HCT116 (cell line): ENCODE data around the gene FAM20C. TPM values are rescaled to one million over a fixed set of nuclear protein-coding genes. Genes with fewer than 3 reads are reported as not detected.

Source experiments
- ATAC-seq: fragments of 200-7000 bp; cut with Tn5 transposase; 2 replicates; pipeline ENCODE4 v1.9.1; 2020; ENCODE audit warnings: mild to moderate bottlenecking, moderate library complexity
- BruUV-seq: library from RNA; stranded (reverse); fragments of 400-500 nt; replicated peaks from 2 replicates; lab custom pipeline; 2021; lab: Mats Ljungman, UMichigan
- CTCF ChIA-PET: fragments of 300-600 bp; sonication (Branson Sonifier 250); formaldehyde crosslinking; loops from one replicate; lab custom pipeline; 2021; ENCODE audit warnings: antibody characterized with exemption; lab: Charles Lee
- POLR2A ChIA-PET: fragments of 300-600, 350-600 bp; sonication (Branson Sonifier 250); formaldehyde crosslinking; loops from one replicate; lab custom pipeline; 2021; ENCODE audit warnings: antibody characterized with exemption; lab: Charles Lee
- RAD21 ChIA-PET, 2 experiments: fragments of 300-600 bp; sonication (Branson Sonifier 250); formaldehyde crosslinking; loops; one replicate each; lab custom pipeline; 2023; ENCODE audit warnings: low total read pairs in 2 of 2; ENCODE audit not compliant: uncharacterized antibody in 2 of 2, unreplicated experiment in 2 of 2, low non-redundant PET in 1 of 2; lab: Charles Lee
- DNase-seq: peaks from one replicate; pipeline ENCODE4 v3.0.0-alpha.2; 2010; ENCODE audit warnings: low read depth, low spot score
- H2AFZ ChIP-seq: fragments of 200-600 bp; shearing (Covaris generic), sonication (generic); 2 replicates; pipeline ENCODE4 v1.6.1; 2017; ENCODE audit warnings: low read depth, mixed run types, mixed read lengths, antibody characterized with exemption, low read length; ENCODE audit not compliant: poor library complexity, severe bottlenecking
- H3K27ac ChIP-seq: 2 replicates; pipeline ENCODE4 v1.5.1; 2012; ENCODE audit warnings: low read depth, low read length
- H3K27me3 ChIP-seq: fragments of 200-600 bp; sonication (generic); 2 replicates; pipeline ENCODE4 v1.6.1; 2016; ENCODE audit warnings: mixed run types, low read length, mixed read lengths; ENCODE audit not compliant: insufficient read depth
- H3K36me3 ChIP-seq, 2 experiments: fragments of 200-500 bp in 1 of 2; fragments of 200-600 bp in 1 of 2; sonication (Bioruptor generic) in 1 of 2; sonication (generic) in 1 of 2; 2 replicates each; pipeline versions ENCODE4 v1.5.1 to v1.6.1; 2014 to 2016; ENCODE audit warnings: low read length in 2 of 2, inconsistent platforms in 1 of 2, mixed read lengths in 1 of 2, mixed run types in 1 of 2; ENCODE audit not compliant: insufficient read depth in 2 of 2, control insufficient read depth in 1 of 2
- H3K4me1 ChIP-seq, 2 experiments: fragments of 200-600 bp in 1 of 2; sonication (generic) in 1 of 2; 2 replicates each; pipeline versions ENCODE4 v1.5.1 to v1.6.1; 2012 to 2017; ENCODE audit warnings: low read length in 2 of 2, inconsistent platforms in 1 of 2, mild to moderate bottlenecking in 1 of 2, mixed read lengths in 1 of 2, mixed run types in 1 of 2, moderate library complexity in 1 of 2; ENCODE audit not compliant: insufficient read depth in 2 of 2, control insufficient read depth in 1 of 2
- H3K4me2 ChIP-seq: fragments of 200-600 bp; sonication (generic); 2 replicates; pipeline ENCODE4 v1.6.1; 2017; ENCODE audit warnings: mixed run types, low read length, mixed read lengths
- H3K4me3 ChIP-seq, 2 experiments: fragments of 200-600 bp in 1 of 2; sonication (generic) in 1 of 2; replicated peaks in 1 of 2; 2 replicates each; pipeline ENCODE4 v1.5.1; 2011 to 2016; ENCODE audit warnings: low read length in 2 of 2, control low read depth in 1 of 2, low read depth in 1 of 2, mild to moderate bottlenecking in 1 of 2, mixed read lengths in 1 of 2, mixed run types in 1 of 2
- H3K79me2 ChIP-seq: fragments of 200-600 bp; sonication (generic); 2 replicates; pipeline ENCODE4 v1.6.1; 2017; ENCODE audit warnings: mild to moderate bottlenecking, mixed run types, low read length, moderate library complexity, mixed read lengths; ENCODE audit not compliant: insufficient read depth
- H3K9ac ChIP-seq: fragments of 200-600 bp; sonication (generic); 2 replicates; pipeline ENCODE4 v1.6.1; 2016; ENCODE audit warnings: low read length, mixed read lengths
- H3K9me2 ChIP-seq: fragments of 200-600 bp; sonication (generic), shearing (Covaris generic); 2 replicates; pipeline ENCODE4 v1.6.1; 2017; ENCODE audit warnings: mixed run types, mild to moderate bottlenecking, moderate library complexity; ENCODE audit not compliant: insufficient read depth
- H3K9me3 ChIP-seq, 2 experiments: fragments of 200-500 bp in 1 of 2; fragments of 200-600 bp in 1 of 2; sonication (Bioruptor generic) in 1 of 2; sonication (generic) in 1 of 2; 2 replicates each; pipeline ENCODE4 v1.6.1; 2014 to 2017; ENCODE audit warnings: low read length in 2 of 2, mixed read lengths in 2 of 2, inconsistent platforms in 1 of 2, low read depth in 1 of 2, mild to moderate bottlenecking in 1 of 2, mixed run types in 1 of 2, moderate library complexity in 1 of 2; ENCODE audit not compliant: control insufficient read depth in 1 of 2, insufficient read depth in 1 of 2
- H4K20me1 ChIP-seq: fragments of 200-600 bp; sonication (generic), shearing (Covaris generic); 2 replicates; pipeline ENCODE4 v1.6.1; 2017; ENCODE audit warnings: mixed run types, mild to moderate bottlenecking, moderate library complexity; ENCODE audit not compliant: insufficient read depth
- ATF3 ChIP-seq: IDR thresholded peaks from 2 replicates; pipeline ENCODE4 v1.6.1; 2012
- ELF1 ChIP-seq: IDR thresholded peaks from 2 replicates; pipeline ENCODE4 v1.6.1; 2012; ENCODE audit warnings: low read depth, borderline replicate concordance
- EZH2 ChIP-seq: fragments of 200-600 bp; sonication (generic); IDR thresholded peaks from 2 replicates; pipeline ENCODE4 v1.6.1; 2017; ENCODE audit warnings: antibody characterized with exemption, mixed run types
- MAX ChIP-seq: IDR thresholded peaks from 2 replicates; pipeline ENCODE4 v1.6.1; 2012
- RAD21 ChIP-seq: IDR thresholded peaks from 2 replicates; pipeline ENCODE4 v1.6.1; 2012; ENCODE audit warnings: low read depth, mild to moderate bottlenecking
- REST ChIP-seq: IDR thresholded peaks from 2 replicates; pipeline ENCODE4 v1.6.1; 2012; ENCODE audit warnings: low read depth
- SP1 ChIP-seq: IDR thresholded peaks from 2 replicates; pipeline ENCODE4 v1.6.1; 2012; ENCODE audit warnings: low read depth
- SRF ChIP-seq: IDR thresholded peaks from 2 replicates; pipeline ENCODE4 v1.6.1; 2012; ENCODE audit warnings: low read depth
- TCF7L2 ChIP-seq: IDR thresholded peaks from 2 replicates; pipeline ENCODE4 v1.7.0; 2011; ENCODE audit warnings: borderline replicate concordance, inconsistent platforms; ENCODE audit not compliant: insufficient read depth, insufficient read length; ENCODE audit errors: extremely low read depth
- intact Hi-C: fragments of 100-400 bp; cut with micrococcal nuclease; formaldehyde crosslinking; loops from 2 replicates; pipeline ENCODE4 v1.10.0; 2022
- total RNA-seq: library from RNA; stranded (reverse); gene quantifications from one replicate; pipeline ENCODE4 v1.2.1, GENCODE V29; 2021; ENCODE audit not compliant: unreplicated experiment
- TF ChIP-seq, protein P1 (sequence below), 3 experiments: fragments of 200-600 bp in 1 of 3; sonication (generic) in 1 of 3; IDR thresholded peaks in 2 of 3; conservative IDR thresholded peaks in 1 of 3; 2 replicates each; pipeline ENCODE4 v1.5.1; 2012 to 2017; ENCODE audit warnings: low read depth in 2 of 3, low read length in 2 of 3, antibody characterized with exemption in 1 of 3, borderline replicate concordance in 1 of 3, control low read depth in 1 of 3, mild to moderate bottlenecking in 1 of 3, mixed read lengths in 1 of 3, mixed run types in 1 of 3, moderate library complexity in 1 of 3; ENCODE audit not compliant: insufficient read depth in 1 of 3
- TF ChIP-seq, protein P2 (sequence below): IDR thresholded peaks from 2 replicates; pipeline ENCODE4 v1.6.1; 2011; ENCODE audit warnings: mild to moderate bottlenecking, low read length, moderate library complexity; ENCODE audit not compliant: insufficient replicate concordance; ENCODE audit errors: extremely low read depth

Gene FAM20C
- total RNA-seq, 1 experiment from 2014 or later: 27.1 TPM

DNA sequence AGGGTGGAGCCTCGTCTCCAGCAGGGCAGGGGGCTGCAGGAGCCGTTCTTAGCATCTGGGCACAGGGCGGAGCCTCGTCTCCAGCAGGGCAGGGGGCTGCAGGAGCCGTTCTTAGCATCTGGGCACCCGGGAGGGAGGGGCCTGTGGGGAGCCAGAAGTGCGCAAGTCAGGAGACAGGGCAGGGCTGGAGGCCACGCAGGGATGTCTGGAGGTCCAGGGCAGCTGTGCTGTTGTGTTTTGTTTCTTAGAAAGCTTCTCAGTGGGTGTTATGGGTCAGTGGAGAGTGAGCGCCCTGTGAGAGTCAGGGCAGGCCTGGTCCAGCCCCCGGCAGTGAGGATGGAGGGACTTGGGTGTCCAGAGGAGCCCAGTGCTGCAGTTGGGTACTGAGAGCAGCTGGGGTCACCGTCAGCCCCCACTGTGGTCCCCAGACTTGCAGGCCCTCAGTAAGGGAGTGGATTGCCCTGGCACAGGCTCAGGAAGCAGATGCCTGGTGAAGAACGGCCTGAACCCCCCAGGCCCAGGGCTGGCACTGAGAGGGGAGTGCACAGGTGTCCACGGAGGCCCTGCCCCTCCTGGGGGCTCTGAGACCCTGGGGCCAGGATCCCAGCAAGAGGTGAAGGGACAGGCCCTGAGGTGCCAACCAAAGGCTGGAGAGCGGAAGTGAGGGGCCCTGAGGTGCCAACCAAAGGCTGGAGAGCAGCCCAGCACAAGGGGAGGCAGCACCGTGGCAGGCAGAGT lies 29.8 kb downstream of the FAM20C start:
- BruUV-seq: no TSS peak
- CTCF ChIA-PET: no interaction called here
- H3K27me3 ChIP-seq: no peaks in the 10 kb centered on the region
- H3K9me2 ChIP-seq: no peaks in the 10 kb centered on the region
- H3K4me2 ChIP-seq: no peak overlapping the region
- H3K9me3 ChIP-seq: no peaks in the 10 kb centered on the region
- RAD21 ChIA-PET: no interaction called here
- TF ChIP-seq ELF1: no peak
- no peak for TF ChIP-seq REST
- TF ChIP-seq EZH2: no peak
- no peak for TF ChIP-seq SP1
- TF ChIP-seq MAX: no peak
- TF ChIP-seq, protein P1, sequence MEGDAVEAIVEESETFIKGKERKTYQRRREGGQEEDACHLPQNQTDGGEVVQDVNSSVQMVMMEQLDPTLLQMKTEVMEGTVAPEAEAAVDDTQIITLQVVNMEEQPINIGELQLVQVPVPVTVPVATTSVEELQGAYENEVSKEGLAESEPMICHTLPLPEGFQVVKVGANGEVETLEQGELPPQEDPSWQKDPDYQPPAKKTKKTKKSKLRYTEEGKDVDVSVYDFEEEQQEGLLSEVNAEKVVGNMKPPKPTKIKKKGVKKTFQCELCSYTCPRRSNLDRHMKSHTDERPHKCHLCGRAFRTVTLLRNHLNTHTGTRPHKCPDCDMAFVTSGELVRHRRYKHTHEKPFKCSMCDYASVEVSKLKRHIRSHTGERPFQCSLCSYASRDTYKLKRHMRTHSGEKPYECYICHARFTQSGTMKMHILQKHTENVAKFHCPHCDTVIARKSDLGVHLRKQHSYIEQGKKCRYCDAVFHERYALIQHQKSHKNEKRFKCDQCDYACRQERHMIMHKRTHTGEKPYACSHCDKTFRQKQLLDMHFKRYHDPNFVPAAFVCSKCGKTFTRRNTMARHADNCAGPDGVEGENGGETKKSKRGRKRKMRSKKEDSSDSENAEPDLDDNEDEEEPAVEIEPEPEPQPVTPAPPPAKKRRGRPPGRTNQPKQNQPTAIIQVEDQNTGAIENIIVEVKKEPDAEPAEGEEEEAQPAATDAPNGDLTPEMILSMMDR (IDR thresholded peaks at IDR 0.05 in 2 of 3, conservative IDR thresholded peaks at IDR 0.05 in 1 of 3; ENCODE audit: borderline replicate concordance in 1 of 3, insufficient read depth in 1 of 3, low read depth in 2 of 3, low read length in 2 of 3): no peak
- TF ChIP-seq TCF7L2: no peak
- TF ChIP-seq, protein P2, sequence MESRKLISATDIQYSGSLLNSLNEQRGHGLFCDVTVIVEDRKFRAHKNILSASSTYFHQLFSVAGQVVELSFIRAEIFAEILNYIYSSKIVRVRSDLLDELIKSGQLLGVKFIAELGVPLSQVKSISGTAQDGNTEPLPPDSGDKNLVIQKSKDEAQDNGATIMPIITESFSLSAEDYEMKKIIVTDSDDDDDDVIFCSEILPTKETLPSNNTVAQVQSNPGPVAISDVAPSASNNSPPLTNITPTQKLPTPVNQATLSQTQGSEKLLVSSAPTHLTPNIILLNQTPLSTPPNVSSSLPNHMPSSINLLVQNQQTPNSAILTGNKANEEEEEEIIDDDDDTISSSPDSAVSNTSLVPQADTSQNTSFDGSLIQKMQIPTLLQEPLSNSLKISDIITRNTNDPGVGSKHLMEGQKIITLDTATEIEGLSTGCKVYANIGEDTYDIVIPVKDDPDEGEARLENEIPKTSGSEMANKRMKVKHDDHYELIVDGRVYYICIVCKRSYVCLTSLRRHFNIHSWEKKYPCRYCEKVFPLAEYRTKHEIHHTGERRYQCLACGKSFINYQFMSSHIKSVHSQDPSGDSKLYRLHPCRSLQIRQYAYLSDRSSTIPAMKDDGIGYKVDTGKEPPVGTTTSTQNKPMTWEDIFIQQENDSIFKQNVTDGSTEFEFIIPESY: no peak
- TF ChIP-seq ATF3: no peak
- no peak for TF ChIP-seq RAD21
- TF ChIP-seq SRF: no peak
- DNase-seq (no peak), ATAC-seq (peak; percentile 32; the same call in 1 of the 2 replicates)
- H3K79me2 ChIP-seq: no peaks in the 10 kb centered on the region
- H3K4me1 ChIP-seq: no peaks in the 10 kb centered on the region; a peak in 1 of 4 replicates
- no peak overlapping the region for H2AFZ ChIP-seq
- no peak overlapping the region for H3K4me3 ChIP-seq
- POLR2A ChIA-PET: no interaction called here
- H4K20me1 ChIP-seq: no peaks in the 10 kb centered on the region
- intact Hi-C loops: no loop called here
- no peaks in the 10 kb centered on the region for H3K36me3 ChIP-seq
- no peak overlapping the region for H3K27ac ChIP-seq
- no peak overlapping the region for H3K9ac ChIP-seq
